AG09319 (cell line): ENCODE measurements around the gene PLXNA3.
A peak's percentile ranks its signal among the peaks of the same experiment; 100 is the strongest.

ENCODE experiments used
- DNase-seq: peaks from one replicate; pipeline ENCODE4 v3.0.0-alpha.2; 2010; ENCODE audit warnings: low read depth; ENCODE audit errors: extremely low read depth
- CTCF ChIP-seq: IDR thresholded peaks from 2 replicates; pipeline ENCODE4 v1.5.1; 2011; ENCODE audit warnings: low read depth, mild to moderate bottlenecking, inconsistent platforms, low read length, moderate library complexity

PLXNA3 gene

GRCh38 chrX:154516656-154517100 is 58.6 kb downstream of the PLXNA3 start:
- no peak for TF ChIP-seq CTCF
- DNase-seq = no peak

GRCh38 chrX:154517101-154517781 is 59.2 kb downstream of the PLXNA3 start:
- no peak for DNase-seq
- no peak for TF ChIP-seq CTCF

- TF ChIP-seq CTCF = no peak
- no peak for DNase-seq
These were observed 61.3 kb downstream of the PLXNA3 start for GRCh38 chrX:154519389-154519788.

- DNase-seq = no peak
These were observed 67.8 kb downstream of the PLXNA3 start for GRCh38 chrX:154525606-154526490.

DNA sequence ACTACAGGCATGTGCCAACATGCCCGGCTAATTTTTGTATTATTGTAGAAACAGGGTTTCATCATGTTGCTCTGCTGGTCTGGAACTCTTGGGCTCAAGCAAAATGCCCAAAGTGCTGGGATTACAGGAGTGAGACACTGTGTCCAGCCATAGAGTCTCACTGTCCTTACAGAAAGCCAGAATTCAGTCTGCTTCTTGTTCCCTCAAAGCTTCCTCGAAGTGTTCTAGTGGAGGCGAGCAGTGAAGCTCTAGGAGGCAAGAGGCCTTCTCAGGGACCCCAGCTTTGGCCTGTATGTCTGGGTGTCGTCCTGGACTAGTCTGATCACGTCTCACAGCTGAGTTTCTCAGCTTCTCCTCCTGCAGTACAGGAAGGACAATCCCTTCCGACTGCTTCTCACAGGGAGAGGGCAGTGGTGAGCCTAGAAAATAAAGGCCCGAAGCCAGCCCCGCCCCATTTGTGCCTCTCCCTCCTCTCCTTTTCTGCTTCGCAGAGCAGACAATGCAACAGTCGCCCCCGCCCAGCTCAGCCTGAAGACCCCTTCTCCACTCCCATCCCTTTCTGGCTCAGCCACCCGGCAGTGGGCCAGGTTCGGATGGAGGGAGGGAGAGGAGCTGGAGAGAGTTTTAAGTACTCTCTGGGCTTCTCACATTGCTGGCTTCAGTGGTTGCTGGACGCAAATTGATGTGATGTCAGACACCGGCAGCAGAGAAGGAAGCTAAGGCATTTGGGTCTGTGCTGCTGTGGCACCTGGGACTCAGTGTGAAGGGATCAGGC is 69.0 kb downstream of the PLXNA3 start:
- TF ChIP-seq CTCF = peak; percentile 57

More at GRCh38 chrX:154525606-154526490, 67.8 kb downstream of the PLXNA3 start:
- no peak for TF ChIP-seq CTCF

More for the DNA sequence above, 69.0 kb downstream of the PLXNA3 start:
- no peak for DNase-seq
